Measurements from ENCODE around the gene OTOG. TPM values are rescaled to one million over a fixed set of nuclear protein-coding genes. Genes with fewer than 3 reads are reported as not detected.

The OTOG gene
- total RNA-seq, 1 donor from 2014 or later: not detected

DNA sequence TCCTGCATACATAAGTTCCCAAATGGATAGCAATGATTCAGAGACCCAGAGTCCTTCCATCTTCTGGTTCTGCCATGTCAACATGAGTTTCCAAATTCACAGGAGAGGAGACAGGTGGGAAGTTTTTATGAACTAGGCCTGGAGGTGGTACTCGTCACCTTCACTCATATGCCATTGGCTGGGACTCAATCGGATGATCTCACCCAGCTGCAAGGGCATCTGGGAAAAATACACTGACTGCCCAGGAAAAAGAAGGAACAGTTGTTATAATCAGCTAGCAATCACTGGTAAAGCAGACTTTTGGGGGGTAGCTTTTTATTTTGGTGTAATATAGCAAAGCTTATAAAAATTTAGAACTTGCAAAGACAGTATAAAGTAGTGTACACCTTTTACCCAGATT, 83.9 kb downstream of the OTOG start:
- no peak for DNase-seq (ENCODE audit: low read depth in 2 of 2)

DNA sequence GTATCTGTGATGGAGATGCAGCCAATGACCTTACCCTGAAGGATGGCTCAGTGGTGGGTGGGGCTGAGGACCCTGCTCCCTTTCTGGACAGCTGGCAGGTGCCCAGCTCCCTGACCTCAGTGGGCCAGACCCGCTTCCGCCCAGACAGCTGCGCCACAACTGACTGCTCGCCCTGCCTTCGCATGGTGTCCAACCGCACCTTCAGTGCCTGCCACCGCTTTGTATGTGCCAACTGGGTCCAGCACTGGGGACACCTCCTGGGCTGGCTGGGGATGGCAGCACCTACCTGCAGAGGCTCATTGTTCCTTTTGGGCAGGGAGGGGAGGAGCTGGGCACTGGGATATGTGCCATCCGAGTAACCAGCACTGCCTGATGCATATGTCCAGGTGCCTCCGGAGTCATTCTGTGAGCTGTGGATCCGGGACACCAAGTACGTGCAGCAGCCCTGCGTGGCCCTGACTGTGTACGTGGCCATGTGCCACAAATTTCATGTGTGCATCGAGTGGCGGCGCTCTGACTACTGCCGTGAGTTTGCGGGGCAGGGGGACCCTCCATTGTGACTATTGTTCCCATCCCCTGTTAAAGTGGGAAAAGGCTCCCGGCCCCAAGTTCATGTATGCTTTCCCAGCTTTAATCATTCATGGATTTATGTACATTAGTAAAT, 84.8 kb downstream of the OTOG start:
- no peak for DNase-seq (ENCODE audit: low read depth in 2 of 2)

DNA sequence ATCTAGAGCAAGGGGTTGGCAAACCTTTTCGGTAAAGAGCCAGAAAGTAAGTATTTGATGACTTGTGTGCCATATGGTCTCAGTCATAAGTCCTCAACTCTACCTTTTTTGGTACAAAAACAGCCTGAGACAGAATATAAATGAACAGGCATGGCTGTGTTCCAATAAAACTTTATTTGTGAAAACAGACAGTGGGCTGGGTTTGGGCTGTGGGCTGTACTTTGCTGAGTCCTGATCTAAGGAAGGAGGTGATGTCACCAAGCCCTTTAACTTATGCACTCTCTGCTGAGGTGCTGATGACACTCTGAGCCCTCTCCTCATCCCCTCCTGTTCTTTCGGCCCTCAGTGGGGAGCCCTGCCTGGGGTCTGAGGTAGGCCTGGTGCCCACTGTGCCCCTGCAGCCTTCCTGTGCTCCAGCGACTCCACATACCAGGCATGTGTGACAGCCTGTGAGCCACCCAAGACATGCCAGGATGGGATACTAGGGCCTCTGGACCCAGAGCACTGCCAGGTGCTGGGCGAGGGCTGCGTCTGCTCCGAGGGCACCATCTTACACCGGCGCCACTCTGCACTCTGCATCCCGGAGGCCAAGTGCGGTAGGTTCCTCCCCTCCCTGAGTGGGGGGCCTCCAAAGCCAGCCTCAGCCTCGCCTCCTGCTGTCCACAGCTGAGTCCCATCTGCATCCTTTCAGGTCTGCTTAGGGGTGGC, 86.4 kb downstream of the OTOG start:
- DNase-seq (ENCODE audit: low read depth in 2 of 2): no peak

DNA sequence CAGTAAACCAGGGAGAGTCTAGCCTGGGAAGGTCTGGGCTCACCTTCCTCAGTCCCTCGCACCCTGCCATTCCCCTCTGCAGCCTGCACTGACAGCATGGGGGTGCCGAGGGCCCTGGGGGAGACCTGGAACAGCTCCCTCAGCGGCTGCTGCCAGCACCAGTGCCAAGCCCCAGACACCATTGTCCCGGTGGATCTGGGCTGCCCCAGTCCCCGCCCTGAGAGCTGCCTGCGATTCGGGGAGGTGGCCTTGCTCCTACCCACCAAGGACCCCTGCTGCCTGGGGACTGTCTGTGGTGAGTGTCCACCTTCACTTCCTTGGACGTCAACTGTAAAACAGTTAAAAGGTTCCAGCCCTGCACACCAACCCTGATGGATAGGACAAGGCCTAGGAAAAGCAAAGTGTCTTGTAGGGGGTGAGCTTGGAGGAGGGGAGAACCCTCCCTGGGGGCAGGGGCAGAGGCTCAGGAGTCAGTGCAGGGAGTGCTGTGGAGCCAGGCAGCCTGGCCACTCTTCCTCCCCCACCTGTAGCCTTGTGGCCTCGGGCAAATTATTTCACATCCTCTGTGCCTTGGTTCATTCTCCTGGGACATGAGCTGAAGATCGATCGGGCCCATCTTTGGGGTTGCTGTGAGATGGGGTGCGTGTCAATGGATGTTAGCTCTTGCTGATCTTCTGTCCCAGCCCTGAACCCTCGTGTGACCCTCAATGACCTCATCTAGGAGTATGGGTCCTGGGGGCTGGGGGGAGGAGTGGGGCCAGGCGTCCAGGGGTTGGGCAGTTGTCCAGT, 87.1 kb downstream of the OTOG start:
- no peak for DNase-seq (ENCODE audit: low read depth in 2 of 2)

DNA sequence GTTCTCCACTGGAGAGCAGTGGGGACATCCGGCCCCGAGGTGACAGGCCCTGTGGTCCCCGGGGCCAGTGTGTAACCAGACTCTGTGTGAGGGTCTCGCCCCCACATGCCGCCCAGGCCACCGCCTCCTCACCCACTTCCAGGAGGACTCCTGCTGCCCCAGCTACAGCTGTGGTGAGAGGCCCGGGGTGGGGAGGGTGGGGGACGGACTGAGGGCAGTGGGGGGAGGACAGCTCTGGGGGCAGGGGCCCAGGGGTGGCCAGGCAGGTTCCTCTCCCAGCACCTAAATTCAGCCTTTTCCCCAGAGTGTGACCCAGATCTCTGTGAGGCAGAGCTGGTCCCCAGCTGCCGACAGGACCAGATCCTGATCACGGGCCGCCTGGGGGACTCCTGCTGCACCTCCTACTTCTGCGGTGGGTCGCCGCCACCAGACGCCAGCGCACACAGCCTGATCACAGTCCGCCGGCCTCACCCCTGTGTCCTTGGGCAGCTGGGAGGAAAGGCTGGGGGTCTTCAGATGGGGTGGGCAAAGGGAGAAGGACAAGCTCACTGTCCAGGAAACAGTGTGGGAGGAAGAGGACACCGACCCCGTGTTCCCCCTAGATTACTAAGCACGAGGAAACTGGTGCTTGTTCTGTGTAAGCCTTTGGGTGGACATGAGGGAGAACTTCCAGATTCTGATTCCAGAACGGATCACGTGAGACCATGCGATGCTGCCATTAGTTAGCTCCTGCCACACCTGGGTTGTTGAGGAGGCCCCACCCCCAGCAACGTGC, 87.9 kb downstream of the OTOG start:
- no peak for DNase-seq (ENCODE audit: low read depth in 2 of 2)

DNA sequence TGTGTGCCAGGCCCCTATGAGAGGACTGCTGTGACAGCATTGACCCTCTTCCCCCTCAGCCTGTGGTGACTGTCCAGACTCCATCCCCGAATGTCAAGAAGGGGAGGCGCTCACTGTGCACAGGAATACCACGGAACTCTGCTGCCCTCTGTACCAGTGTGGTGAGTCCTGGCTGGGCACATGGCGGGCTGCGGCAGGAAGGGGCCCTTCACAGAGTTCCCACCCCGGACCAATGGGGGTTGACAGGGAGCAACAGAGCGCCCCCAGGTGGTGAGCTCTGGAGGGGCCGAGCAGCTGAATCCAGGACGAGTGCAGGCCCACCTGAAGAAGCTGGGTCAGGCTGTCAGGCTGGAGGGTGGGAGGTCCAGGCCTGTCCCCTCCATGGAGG, 88.5 kb downstream of the OTOG start:
- DNase-seq (ENCODE audit: low read depth in 2 of 2): no peak

DNA sequence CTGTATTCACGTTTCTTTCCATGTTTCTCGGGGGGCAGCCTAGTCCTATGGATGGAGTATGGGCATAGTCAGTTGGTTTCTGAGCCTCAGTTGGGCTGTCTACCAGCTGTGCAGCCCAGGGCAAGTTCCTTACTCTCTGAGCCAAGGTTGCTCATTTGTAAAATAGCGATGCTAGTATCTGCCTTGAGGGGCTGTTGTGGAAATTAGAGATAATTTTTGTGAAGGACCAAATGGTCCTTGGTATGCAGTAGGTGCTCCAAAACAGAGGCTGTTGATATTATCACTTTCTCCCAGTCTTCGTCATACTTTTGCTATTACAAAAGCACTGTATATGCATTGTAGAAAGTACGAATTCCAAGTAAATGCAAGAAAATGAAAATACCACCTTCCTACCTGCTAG, 89.7 kb downstream of the OTOG start:
- DNase-seq (ENCODE audit: low read depth in 2 of 2): no peak

DNA sequence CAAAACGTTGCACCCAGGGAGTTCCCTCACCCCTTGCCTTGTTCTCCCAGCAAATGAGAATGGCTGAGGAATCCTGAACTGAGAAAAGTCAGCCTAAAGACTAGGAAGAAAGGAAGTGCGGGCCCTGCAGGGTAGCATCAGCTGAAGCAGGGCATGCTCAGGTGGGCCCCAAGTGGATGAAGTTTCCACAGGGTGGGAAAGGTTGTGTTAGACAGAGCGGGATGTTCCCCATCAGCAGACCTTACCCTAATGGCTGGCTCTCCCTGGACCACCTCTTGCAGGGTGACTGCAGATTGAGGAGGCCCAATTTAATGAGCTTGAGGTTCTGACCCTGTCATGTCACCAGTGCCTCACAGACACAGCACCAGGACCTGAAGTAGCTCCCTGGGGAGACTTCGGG, 90.8 kb downstream of the OTOG start:
- no peak for DNase-seq (ENCODE audit: low read depth in 2 of 2)

DNA sequence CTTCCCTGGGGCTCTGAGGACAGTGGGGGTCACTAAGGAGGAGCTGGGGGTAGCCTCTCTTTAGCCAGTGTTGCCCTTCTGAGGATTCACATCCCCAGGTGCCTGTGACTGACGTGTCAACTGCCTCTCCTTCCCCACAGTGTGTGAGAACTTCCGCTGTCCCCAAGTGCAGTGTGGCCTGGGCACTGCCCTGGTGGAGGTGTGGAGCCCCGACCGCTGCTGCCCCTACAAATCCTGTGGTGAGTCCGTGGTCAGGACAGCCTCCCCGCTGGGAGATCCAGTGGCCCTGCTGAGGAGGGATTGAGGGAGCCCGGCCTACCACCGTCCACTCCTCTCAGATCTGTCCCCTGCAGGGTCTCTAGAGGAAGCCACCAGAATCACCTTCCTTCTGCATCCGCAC, 91.3 kb downstream of the OTOG start:
- no peak for DNase-seq (ENCODE audit: low read depth in 2 of 2)

DNA sequence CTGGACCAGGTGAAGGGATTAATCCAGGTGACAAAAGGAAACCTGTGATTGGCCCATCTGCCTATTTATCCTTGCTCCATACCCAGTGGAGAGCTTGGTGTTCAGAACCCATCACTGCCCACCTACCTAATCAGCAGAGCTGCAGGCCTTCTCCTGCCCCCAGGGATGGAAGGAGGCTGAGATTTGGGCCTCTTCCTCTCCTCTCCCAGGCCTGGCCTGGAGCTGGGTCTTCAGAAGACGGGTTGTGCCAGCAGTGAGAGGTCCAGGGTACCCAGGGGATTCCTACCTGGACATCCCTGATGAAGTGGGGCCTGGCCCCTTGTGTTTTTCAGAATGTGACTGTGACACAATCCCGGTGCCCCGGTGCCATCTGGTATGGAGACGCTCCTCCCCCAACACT, 92.0 kb downstream of the OTOG start:
- DNase-seq (ENCODE audit: low read depth in 2 of 2): no peak

DNA sequence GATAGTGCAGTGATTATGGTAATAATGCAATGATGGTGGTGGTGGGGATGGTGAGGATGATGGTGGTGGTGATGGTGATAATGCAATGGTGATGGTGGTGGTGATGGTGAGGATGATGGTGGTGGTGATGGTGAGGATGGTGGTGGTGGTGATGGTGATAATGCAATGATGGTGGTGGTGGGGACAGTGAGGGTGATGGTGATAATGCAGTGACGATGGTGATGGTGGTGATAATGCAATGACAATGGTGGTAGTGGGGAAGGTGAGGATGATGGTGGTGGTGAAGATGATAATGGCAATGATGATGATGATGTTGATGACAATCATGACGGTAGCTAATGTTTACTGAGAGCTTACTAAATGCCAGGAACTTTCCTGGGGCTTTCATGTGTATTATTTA, 92.7 kb downstream of the OTOG start:
- DNase-seq (ENCODE audit: low read depth in 2 of 2): no peak

DNA sequence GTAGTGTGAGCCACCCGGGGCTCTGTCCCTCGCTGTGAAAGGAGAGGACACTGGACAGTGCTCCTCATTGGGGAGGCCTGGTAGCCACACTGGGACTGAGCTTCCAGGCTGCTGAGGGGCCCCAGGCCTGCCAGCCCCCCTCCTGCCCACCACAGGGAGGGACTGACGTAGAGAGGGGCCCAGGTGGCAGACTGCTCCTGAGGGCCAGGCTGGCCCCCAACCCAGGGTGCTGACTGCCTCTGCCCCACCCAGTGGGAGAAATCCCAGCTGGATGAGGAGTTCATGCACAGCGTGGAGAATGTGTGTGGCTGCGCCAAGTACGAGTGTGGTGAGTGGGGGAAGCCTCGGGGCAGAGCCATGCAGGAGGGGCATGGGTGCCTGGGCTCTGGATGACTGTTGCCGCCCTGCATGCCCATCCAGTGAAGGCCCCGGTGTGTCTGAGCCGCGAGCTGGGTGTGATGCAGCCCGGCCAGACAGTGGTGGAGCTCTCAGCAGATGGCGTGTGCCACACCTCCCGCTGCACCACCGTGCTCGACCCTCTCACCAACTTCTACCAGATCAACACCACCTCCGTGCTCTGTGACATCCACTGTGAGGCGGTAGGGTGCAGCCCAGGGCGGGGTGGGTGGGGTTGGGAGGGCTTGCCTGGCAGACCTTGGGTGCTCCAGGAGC, 93.6 kb downstream of the OTOG start:
- no peak for DNase-seq (ENCODE audit: low read depth in 2 of 2)

DNA sequence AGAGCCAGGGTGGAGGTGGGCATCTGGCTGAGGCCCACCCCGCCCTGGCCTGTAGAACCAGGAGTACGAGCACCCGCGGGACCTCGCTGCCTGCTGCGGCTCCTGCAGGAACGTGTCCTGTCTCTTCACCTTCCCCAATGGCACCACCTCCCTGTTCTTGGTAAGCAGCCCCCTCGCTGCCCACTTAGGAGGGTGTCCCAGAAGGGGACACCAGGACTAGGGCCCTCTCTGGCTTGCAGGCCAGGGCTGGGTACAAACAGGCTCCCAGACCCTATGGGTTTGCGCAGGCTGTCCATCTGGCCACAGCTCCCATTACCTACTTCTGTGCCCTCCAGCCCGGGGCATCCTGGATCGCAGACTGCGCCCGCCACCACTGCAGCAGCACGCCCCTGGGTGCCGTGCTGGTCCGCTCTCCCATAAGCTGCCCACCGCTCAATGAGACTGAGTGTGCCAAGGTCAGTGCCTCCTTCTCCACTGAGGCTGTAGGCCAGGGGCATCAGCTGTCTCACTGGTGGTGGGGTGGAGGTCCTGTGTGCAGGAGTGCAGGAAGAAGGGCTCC, 94.8 kb downstream of the OTOG start:
- DNase-seq (ENCODE audit: low read depth in 2 of 2): no peak

DNA sequence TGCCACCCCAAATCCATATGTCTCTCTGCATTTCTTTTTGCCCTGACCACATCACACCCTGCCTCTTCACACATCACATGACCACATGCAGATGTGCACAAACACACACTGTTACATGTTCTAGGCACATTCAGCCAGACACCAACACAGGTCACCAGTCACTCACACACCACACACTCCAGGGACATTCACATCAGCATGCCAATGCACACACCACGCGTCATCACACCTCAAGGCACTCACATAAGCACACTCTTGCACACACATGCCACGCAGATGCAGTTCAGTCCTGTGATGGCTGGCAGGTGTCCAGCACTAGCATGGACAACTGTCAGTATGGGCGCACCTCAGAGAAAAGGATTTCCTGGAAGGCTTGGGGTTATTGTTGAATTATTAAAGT, 95.3 kb downstream of the OTOG start:
- DNase-seq (ENCODE audit: low read depth in 2 of 2): no peak

DNA sequence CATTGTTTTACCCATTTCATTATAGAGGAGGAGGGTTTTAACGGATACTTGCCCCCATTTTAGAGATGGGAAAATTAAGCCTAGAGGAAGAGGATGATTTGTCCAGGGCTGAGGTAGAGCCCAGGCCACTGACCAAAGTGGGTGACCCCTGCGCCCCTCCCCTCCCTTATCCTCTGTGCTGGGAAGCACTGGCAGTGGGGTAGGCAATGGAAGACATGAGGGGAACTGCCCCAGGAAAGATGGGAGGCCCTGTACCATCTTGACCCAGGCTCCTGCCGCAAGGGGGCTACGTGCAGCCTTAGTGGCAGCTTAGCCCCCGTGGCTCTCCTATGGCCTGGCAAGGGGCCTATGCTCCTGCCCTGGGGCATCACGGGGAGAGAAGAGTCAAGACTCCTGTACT, 95.9 kb downstream of the OTOG start:
- no peak for DNase-seq (ENCODE audit: low read depth in 2 of 2)

DNA sequence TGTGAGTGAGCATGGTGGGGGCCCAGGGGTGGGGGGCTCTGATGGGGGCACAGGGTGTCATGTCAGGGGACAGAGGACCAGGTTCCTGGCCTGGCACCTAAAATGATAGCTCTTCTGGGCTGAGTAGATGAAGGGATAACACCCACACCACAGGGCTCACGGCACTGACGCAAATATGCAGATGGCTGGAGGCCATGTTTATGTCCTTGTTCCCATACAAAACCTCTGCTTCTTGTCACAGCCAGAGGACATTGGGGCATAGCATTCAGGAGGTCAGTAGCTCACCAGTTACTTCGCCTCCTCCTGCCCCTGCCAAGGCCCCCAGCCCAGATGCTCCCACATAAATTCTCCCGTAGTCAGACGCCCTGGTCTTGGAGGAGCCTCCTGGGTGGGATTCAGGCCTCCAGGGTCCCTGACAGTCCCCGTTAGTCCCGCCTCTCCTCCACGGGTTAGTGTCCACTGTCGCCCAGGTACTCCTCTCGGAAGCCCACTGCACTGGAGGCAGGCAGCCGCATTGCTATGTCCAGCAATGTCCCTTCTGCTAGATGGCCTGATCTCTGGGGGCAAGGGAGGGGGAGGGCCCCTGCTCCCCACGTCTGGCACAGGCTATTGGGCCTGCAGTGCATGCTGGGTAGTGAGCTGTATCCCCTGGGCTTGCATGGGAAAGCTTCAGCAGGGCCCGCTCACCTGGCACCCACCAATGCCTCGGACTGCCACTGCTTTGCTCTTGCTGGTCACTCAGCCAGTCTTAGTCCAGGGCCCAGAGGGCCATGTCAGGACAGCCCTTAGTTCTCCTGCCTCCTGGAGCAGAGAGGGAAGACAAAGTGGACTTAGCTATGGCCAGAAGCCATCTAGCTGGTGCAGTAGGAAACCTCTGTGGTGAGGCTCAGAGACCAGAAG, 96.7 kb downstream of the OTOG start:
- no peak for DNase-seq (ENCODE audit: low read depth in 2 of 2)

DNA sequence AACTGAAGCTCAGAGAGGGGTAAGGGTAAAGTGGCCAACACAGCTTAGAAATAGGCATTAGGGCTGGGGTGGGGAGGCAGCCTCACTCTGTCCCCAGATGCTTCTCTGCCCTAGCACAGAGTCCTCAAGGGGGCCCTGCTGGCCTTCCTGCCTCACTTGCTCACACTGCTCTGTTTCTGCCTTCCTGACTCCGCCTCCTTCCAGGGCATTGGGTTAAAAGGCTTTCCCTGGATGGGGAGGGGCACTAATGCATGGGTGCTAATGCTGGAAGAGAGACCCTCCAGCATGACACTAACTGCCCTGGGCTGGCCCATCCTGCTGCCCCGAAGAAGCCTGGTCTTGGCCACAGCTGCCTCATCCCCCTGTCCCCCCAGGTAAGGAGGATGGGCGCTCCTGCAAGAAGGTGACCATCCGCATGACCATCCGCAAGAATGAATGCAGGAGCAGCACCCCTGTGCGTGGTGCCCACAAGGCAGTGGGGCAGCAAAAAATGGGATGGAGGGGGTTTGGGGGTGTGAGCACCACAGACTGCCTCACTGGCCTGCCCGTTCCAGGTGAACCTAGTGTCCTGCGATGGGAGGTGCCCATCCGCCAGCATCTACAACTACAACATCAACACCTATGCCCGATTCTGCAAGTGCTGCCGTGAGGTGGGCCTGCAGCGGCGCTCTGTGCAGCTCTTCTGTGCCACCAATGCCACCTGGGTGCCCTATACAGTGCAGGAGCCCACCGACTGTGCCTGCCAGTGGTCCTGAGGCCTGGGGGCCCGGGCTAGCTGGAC, 98.3 kb downstream of the OTOG start:
- no peak for DNase-seq (ENCODE audit: low read depth in 2 of 2)

DNA sequence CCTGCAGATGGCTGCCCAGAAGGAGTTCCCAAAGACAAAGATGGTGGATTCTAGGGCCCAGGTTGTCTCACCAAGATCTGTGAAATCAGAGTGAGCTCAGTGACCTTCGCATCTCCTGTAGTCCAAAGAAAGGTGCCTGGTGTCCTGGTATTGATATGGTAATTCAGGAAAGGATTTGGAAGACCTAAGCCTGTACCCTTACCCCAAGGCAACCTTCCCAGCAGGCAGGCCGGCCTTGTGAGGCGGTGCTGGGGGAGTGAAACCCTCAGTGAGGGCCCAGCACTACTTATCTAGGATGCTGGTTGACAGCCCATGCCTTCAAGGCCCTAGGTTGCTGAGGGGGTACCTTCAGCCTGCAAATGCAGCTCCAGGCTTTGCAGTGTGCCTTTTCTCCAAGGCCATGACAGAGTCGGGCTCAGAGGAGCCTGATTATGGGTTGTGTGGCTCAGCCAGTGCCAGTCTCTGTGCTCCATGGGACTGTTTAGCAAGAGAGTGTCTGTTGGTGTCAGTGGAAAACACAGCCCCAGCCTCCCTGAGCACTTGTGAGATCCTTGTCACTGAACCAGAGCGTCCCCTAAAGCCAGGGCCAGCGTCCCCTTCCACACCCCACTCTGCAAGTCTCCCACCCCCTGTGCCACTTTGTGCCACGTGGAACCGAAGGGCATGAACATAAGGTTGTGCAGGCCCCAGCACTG, 99.5 kb downstream of the OTOG start:
- no peak for DNase-seq (ENCODE audit: low read depth in 2 of 2)

DNA sequence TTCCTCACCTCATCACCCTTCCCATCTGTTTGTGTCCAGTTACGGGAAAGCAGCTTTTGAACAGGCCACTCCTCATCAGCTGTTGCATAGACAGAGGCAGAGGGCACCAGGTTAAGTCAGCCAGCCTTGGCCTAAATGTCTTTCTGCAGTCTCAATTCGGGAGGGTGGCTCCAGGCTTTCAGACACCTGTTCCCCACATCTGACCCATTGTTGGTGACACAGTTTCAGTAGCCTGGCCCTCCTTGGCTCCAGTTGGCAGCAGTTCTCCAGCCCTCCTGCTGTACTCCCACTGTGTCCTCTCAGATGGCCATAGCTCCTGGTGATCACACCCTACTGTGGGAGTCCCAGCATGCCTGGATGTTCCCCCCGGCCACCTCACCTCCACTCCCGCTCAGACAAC, 101.5 kb downstream of the OTOG start:
- no peak for DNase-seq (ENCODE audit: low read depth in 2 of 2)

Measured in dermis microvascular lymphatic vessel endothelial cell (primary cell).